Thoracic aorta (tissue), 2 donors: ENCODE data around the gene C14orf93. TPM values are rescaled to one million over a fixed set of nuclear protein-coding genes. Genes with fewer than 3 reads are reported as not detected.

Experiments
- ATAC-seq: fragments of 150-250 bp; one replicate; pipeline ENCODE4 v1.8.0; 2017; ENCODE audit warnings: low read depth; ENCODE audit not compliant: insufficient number of reproducible peaks, low FRiP score
- DNase-seq: peaks from one replicate; pipeline ENCODE4 v3.0.0-alpha.2; 2020; ENCODE audit warnings: low spot score
- H3K27ac ChIP-seq, 2 donors: fragments of 200-600 bp; sonication (generic); 1 replicate in 1 of 2; 2 replicates in 1 of 2; pipeline ENCODE4 v1.5.1; 2016; ENCODE audit warnings: mild to moderate bottlenecking in 2 of 2, moderate library complexity in 2 of 2
- H3K27me3 ChIP-seq: fragments of 200-600 bp; sonication (generic); replicated peaks from 2 replicates; pipeline ENCODE4 v1.6.0; 2016; ENCODE audit warnings: mild to moderate bottlenecking; ENCODE audit not compliant: insufficient read depth
- H3K36me3 ChIP-seq: fragments of 200-600 bp; sonication (generic); one replicate; pipeline ENCODE4 v1.5.1; 2016
- H3K4me1 ChIP-seq, 2 donors: fragments of 200-600 bp; sonication (generic); 1 replicate in 1 of 2; 2 replicates in 1 of 2; pipeline versions ENCODE4 v1.5.1 to v1.6.0; 2016; ENCODE audit warnings: low read depth in 2 of 2, mild to moderate bottlenecking in 1 of 2; ENCODE audit not compliant: control insufficient read depth in 1 of 2
- H3K4me3 ChIP-seq: fragments of 200-600 bp; sonication (generic); 2 replicates; pipeline ENCODE4 v1.5.1; 2016; ENCODE audit warnings: mild to moderate bottlenecking
- H3K9me3 ChIP-seq: fragments of 200-600 bp; sonication (generic); 2 replicates; pipeline ENCODE4 v1.5.1; 2016
- CTCF ChIP-seq: fragments of 200-600 bp; sonication (generic); IDR thresholded peaks from one replicate; pipeline ENCODE4 v1.5.1; 2019; ENCODE audit warnings: antibody characterized with exemption
- total RNA-seq, 2 donors: library from RNA; depleted of rRNA; stranded (reverse); fragments of >200 nt; gene quantifications; one replicate each; pipeline versions ENCODE4 v1.1.0 to v1.2.3, GENCODE V29; 2016

C14orf93 gene
- total RNA-seq, 2 donors from 2014 or later, result 9.3 to 19.7 TPM

- TF ChIP-seq CTCF, result no peak
- no peaks in the 10 kb centered on the region for H3K27me3 ChIP-seq
- no peak for DNase-seq
- no peaks in the 10 kb centered on the region for H3K9me3 ChIP-seq
- ATAC-seq, result no peak
- no peaks in the 10 kb centered on the region for H3K36me3 ChIP-seq
- peak overlapping the region; percentile 95 for H3K4me3 ChIP-seq
- peak overlapping the region; percentile 78 to 93 for H3K27ac ChIP-seq
- H3K4me1 ChIP-seq, result peaks cover 39 to 52% of the 10 kb centered on the region in 2 donors
Observed at GRCh38 chr14:22980672-22981089, 29.3 kb downstream of the C14orf93 start.

GRCh38 chr14:22979748-22980392, 30.1 kb downstream of the C14orf93 start:
- TF ChIP-seq CTCF, result no peak
- Histone ChIP-seq H3K9me3 (no peaks in the 10 kb centered on the region), H3K27ac (peak overlapping the region; percentile 78 to 93), H3K4me3 (peak overlapping the region; percentile 95), H3K27me3 (no peaks in the 10 kb centered on the region), H3K4me1 (peaks cover 39 to 52% of the 10 kb centered on the region in 2 donors), H3K36me3 (no peaks in the 10 kb centered on the region)
- DNase-seq (no peak), ATAC-seq (no peak)

GRCh38 chr14:22978981-22979671, 30.8 kb downstream of the C14orf93 start:
- Histone ChIP-seq H3K4me3 (peak overlapping the region; percentile 16), H3K36me3 (no peaks in the 10 kb centered on the region), H3K9me3 (no peaks in the 10 kb centered on the region), H3K27ac (peak overlapping the region; percentile 78 to 93), H3K4me1 (peaks cover 39 to 52% of the 10 kb centered on the region in 2 donors), H3K27me3 (no peaks in the 10 kb centered on the region)
- no peak for TF ChIP-seq CTCF
- DNase-seq (no peak), ATAC-seq (no peak)

GRCh38 chr14:22978487-22978837, 31.5 kb downstream of the C14orf93 start:
- H3K36me3 ChIP-seq, result no peaks in the 10 kb centered on the region
- DNase-seq, result no peak
- H3K27ac ChIP-seq, result peak overlapping the region; percentile 78 to 93
- H3K27me3 ChIP-seq, result no peaks in the 10 kb centered on the region
- no peak for ATAC-seq
- peaks cover 37 to 51% of the 10 kb centered on the region in 2 donors for H3K4me1 ChIP-seq
- H3K4me3 ChIP-seq, result no peak overlapping the region
- no peaks in the 10 kb centered on the region for H3K9me3 ChIP-seq
- TF ChIP-seq CTCF, result no peak

GRCh38 chr14:22977684-22978486, 32.1 kb downstream of the C14orf93 start:
- Histone ChIP-seq H3K4me1 (peaks cover 34 to 45% of the 10 kb centered on the region in 2 donors), H3K9me3 (no peaks in the 10 kb centered on the region), H3K4me3 (peak overlapping the region; percentile 10), H3K36me3 (no peaks in the 10 kb centered on the region), H3K27ac (peak overlapping the region; percentile 78 to 93), H3K27me3 (no peaks in the 10 kb centered on the region)
- ATAC-seq, result no peak
- DNase-seq, result no peak
- no peak for TF ChIP-seq CTCF
